ENCODE results near the gene SEC14L5.

DNA sequence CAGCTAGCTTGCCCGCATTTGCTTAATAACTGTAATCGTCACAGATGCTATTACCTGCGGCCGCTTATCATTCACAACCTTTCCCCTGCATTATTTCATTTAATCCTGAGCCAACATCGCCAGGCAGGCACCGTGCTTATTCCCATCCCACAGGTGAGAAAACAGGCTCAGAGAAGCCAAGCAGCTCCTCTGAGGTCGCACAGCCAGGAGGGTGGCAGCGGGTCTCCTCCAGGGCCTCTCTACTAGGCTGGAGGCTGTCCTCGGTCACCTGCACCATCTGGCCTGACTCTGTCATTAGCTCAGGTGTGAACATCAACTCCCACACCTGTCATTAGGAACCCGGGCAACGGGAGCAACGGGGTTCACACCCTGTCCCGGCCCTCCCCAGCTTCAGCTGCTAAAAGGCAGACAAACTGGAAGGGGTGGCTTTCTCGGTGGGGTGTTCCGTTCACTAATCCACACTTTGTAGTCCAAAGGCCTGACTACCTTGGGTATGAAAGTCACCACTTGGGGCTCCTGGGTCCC, 24.2 kb upstream of the SEC14L5 start:
- TF ChIP-seq, protein P1, sequence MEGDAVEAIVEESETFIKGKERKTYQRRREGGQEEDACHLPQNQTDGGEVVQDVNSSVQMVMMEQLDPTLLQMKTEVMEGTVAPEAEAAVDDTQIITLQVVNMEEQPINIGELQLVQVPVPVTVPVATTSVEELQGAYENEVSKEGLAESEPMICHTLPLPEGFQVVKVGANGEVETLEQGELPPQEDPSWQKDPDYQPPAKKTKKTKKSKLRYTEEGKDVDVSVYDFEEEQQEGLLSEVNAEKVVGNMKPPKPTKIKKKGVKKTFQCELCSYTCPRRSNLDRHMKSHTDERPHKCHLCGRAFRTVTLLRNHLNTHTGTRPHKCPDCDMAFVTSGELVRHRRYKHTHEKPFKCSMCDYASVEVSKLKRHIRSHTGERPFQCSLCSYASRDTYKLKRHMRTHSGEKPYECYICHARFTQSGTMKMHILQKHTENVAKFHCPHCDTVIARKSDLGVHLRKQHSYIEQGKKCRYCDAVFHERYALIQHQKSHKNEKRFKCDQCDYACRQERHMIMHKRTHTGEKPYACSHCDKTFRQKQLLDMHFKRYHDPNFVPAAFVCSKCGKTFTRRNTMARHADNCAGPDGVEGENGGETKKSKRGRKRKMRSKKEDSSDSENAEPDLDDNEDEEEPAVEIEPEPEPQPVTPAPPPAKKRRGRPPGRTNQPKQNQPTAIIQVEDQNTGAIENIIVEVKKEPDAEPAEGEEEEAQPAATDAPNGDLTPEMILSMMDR (IDR thresholded peaks at IDR 0.05; ENCODE audit: low read depth, low read length): no peak
- TF ChIP-seq POLR2A (IDR thresholded peaks at IDR 0.05; ENCODE audit: extremely low read depth, insufficient read length): no peak

All from NB4 (cell line).